K562 (cell line): ENCODE measurements around the gene NRG2. TPM values are rescaled to one million over a fixed set of nuclear protein-coding genes. Genes with fewer than 3 reads are reported as not detected.

Experiments
- ATAC-seq: fragments of 200-7000 bp; cut with Tn5 transposase; 3 replicates; pipeline ENCODE4 v1.9.1; 2020; ENCODE audit warnings: moderate library complexity
- BruUV-seq: library from RNA; stranded (reverse); fragments of 400-500 nt; replicated peaks from 2 replicates; lab custom pipeline; 2021; lab: Mats Ljungman, UMichigan
- CTCF ChIA-PET: fragments of 300-600 bp; formaldehyde crosslinking; extraction: SDS; loops from one replicate; lab custom pipeline; 2021; ENCODE audit warnings: low intra/inter-chr PET ratio; lab: Yijun Ruan, JAX
- POLR2A ChIA-PET: fragments of 300-600, 350-650 bp; sonication (Branson Sonifier 250); formaldehyde crosslinking; extraction: SDS; loops from one replicate; lab custom pipeline; 2021; ENCODE audit warnings: antibody characterized with exemption, inconsistent platforms; lab: Yijun Ruan, JAX
- DNase-seq, 4 experiments: peaks; one replicate each; pipeline versions ENCODE4 v3.0.0 to v3.0.0-alpha.2; 2011 to 2018; ENCODE audit warnings: low spot score in 3 of 4, mixed read lengths in 3 of 4; ENCODE audit errors: extremely low read depth in 1 of 4
- FAIRE-seq: peaks from 2 replicates; lab custom pipeline; 2011; peaks lifted over from hg19 to GRCh38; lab: Jason Lieb, UNC
- H2AFZ ChIP-seq: 2 replicates; pipeline ENCODE4 v1.6.0; 2011; ENCODE audit warnings: low read depth, low read length, control low read depth, inconsistent platforms
- H3K27ac ChIP-seq: fragments of 200-600 bp; 3 replicates; pipeline ENCODE4 v1.8.0; 2011; ENCODE audit warnings: low read depth, mild to moderate bottlenecking, control low read depth, inconsistent platforms, low read length, moderate library complexity, mixed read lengths; ENCODE audit errors: extremely low read depth
- H3K27me3 ChIP-seq, 2 experiments: fragments of 300-600 bp in 1 of 2; 2 replicates in 1 of 2; 3 replicates in 1 of 2; pipeline versions ENCODE4 v1.6.0 to v1.8.0; 2011; ENCODE audit warnings: inconsistent platforms in 2 of 2, low read length in 2 of 2, mild to moderate bottlenecking in 1 of 2, mixed read lengths in 1 of 2, moderate library complexity in 1 of 2; ENCODE audit not compliant: control insufficient read depth in 2 of 2, insufficient read depth in 2 of 2
- H3K36me3 ChIP-seq: fragments of 300-600 bp; 3 replicates; pipeline ENCODE4 v1.8.0; 2011; ENCODE audit warnings: mild to moderate bottlenecking, low read length, inconsistent platforms; ENCODE audit not compliant: control insufficient read depth, insufficient read depth
- H3K4me1 ChIP-seq, 2 experiments: fragments of 200-600 bp in 1 of 2; replicated peaks in 1 of 2; 2 replicates in 1 of 2; 3 replicates in 1 of 2; pipeline versions ENCODE4 v1.5.1 to v1.8.0; 2011; ENCODE audit warnings: inconsistent platforms in 2 of 2, low read length in 2 of 2, mild to moderate bottlenecking in 1 of 2, mixed read lengths in 1 of 2, moderate library complexity in 1 of 2; ENCODE audit not compliant: control insufficient read depth in 2 of 2, insufficient read depth in 2 of 2
- H3K4me2 ChIP-seq: 2 replicates; pipeline ENCODE4 v1.6.1; 2011; ENCODE audit warnings: low read length, control low read depth, inconsistent platforms, mixed read lengths; ENCODE audit not compliant: insufficient read depth
- H3K4me3 ChIP-seq: fragments of 200-600 bp; sonication (generic), shearing (Covaris generic); 2 replicates; pipeline ENCODE4 v1.5.1; 2016; ENCODE audit warnings: control low read depth, inconsistent platforms
- H3K79me2 ChIP-seq: fragments of 200-600 bp; 3 replicates; pipeline ENCODE4 v1.8.0; 2011; ENCODE audit warnings: low read length, inconsistent platforms; ENCODE audit not compliant: control insufficient read depth, insufficient read depth
- H3K9ac ChIP-seq, 2 experiments: 2 replicates each; pipeline versions ENCODE4 v1.6.0 to v1.6.1; 2011; ENCODE audit warnings: low read depth in 2 of 2, low read length in 2 of 2, control low read depth in 1 of 2, inconsistent platforms in 1 of 2, mild to moderate bottlenecking in 1 of 2, mixed read lengths in 1 of 2; ENCODE audit not compliant: insufficient read depth in 1 of 2
- H3K9me1 ChIP-seq: one replicate; pipeline ENCODE4 v1.6.0; 2011; ENCODE audit warnings: inconsistent platforms, mild to moderate bottlenecking, low read length, moderate library complexity; ENCODE audit not compliant: control insufficient read depth, insufficient read depth
- H3K9me3 ChIP-seq: replicated peaks from 2 replicates; pipeline ENCODE4 v1.5.1; 2011; ENCODE audit warnings: low read depth, low read length, inconsistent platforms; ENCODE audit not compliant: control insufficient read depth, insufficient read depth
- H4K20me1 ChIP-seq: replicated peaks from 2 replicates; pipeline ENCODE4 v1.6.1; 2011; ENCODE audit warnings: low read length, inconsistent platforms, mixed read lengths; ENCODE audit not compliant: control insufficient read depth, insufficient read depth
- ELF4 ChIP-seq: fragments of 450-650 bp; formaldehyde crosslinking; IDR thresholded peaks from 2 replicates; pipeline ENCODE4 v1.4.0; 2022; ENCODE audit warnings: missing genetic modification characterization
- EP400 ChIP-seq: fragments of 450-650 bp; IDR thresholded peaks from 2 replicates; pipeline ENCODE4 v1.6.1; 2017; ENCODE audit warnings: antibody characterized with exemption, mild to moderate bottlenecking, moderate library complexity
- MYNN ChIP-seq, 2 experiments: sonication (generic); formaldehyde crosslinking in 1 of 2; IDR thresholded peaks; 2 replicates each; pipeline versions ENCODE4 v1.5.0 to v1.6.1; 2016 to 2020; ENCODE audit warnings: antibody characterized with exemption in 1 of 2, missing genetic modification reagents in 1 of 2
- NBN ChIP-seq: fragments of 450-650 bp; IDR thresholded peaks from 2 replicates; pipeline ENCODE4 v1.6.1; 2016; ENCODE audit warnings: low read depth, mild to moderate bottlenecking
- NCOA2 ChIP-seq, 2 experiments: fragments of 450-650 bp; IDR thresholded peaks; 2 replicates each; pipeline ENCODE4 v1.6.1; 2018; ENCODE audit warnings: mild to moderate bottlenecking in 2 of 2, moderate library complexity in 1 of 2; ENCODE audit not compliant: partially characterized antibody in 2 of 2
- NFE2L1 ChIP-seq: fragments of 450-650 bp; IDR thresholded peaks from 2 replicates; pipeline ENCODE4 v1.6.1; 2016; ENCODE audit warnings: missing genetic modification characterization, low read depth, mild to moderate bottlenecking, missing compliant biosample characterization, moderate library complexity, borderline replicate concordance
- NFRKB ChIP-seq: fragments of 450-650 bp; IDR thresholded peaks from 2 replicates; pipeline ENCODE4 v1.6.1; 2016; ENCODE audit warnings: low read depth
- NRF1 ChIP-seq, 2 experiments: fragments of 450-650 bp; IDR thresholded peaks in 1 of 2; conservative IDR thresholded peaks in 1 of 2; 2 replicates each; pipeline ENCODE4 v1.6.1; 2014; ENCODE audit warnings: mild to moderate bottlenecking in 2 of 2
- PCBP2 ChIP-seq: fragments of 200-400 bp; formaldehyde crosslinking; IDR thresholded peaks from 2 replicates; pipeline ENCODE4 v1.6.1; 2018; ENCODE audit warnings: low read length, low read depth, mild to moderate bottlenecking, moderate library complexity; ENCODE audit not compliant: poor library complexity, severe bottlenecking
- POLR2A ChIP-seq: fragments of 450-650 bp; conservative IDR thresholded peaks from 2 replicates; pipeline ENCODE4 v1.6.1; 2016
- SRF ChIP-seq, 2 experiments: fragments of 250-450, 450-650 bp in 1 of 2; sonication (Bioruptor Pico) in 1 of 2; sonication (generic) in 1 of 2; formaldehyde crosslinking; IDR thresholded peaks; 2 replicates each; pipeline versions ENCODE4 v1.5.0 to v1.5.1; 2020 to 2022; ENCODE audit warnings: mild to moderate bottlenecking in 1 of 2, missing genetic modification reagents in 1 of 2
- ZNF644 ChIP-seq: fragments of 200-800 bp; sonication (Bioruptor generic); IDR thresholded peaks from 2 replicates; pipeline ENCODE4 v1.6.1; 2016; ENCODE audit warnings: low read depth, missing genetic modification characterization, missing compliant biosample characterization
- WGBS: fragments of 100-300 bp; shearing (Covaris generic); methylation state at CpG from one replicate; pipeline ENCODE4 v1.1.6; 2016; ENCODE audit warnings: low coverage, mixed read lengths; ENCODE audit not compliant: insufficient coverage; ENCODE audit errors: missing lambda C conversion rate; 5-methylcytosine and 5-hydroxymethylcytosine counted together
- in situ Hi-C: fragments of 300-500 bp; cut with MboI; formaldehyde crosslinking; loops from 4 replicates; pipeline ENCODE4 v1.15.0; 2018; ENCODE audit warnings: inconsistent platforms, mixed read lengths
- intact Hi-C: fragments of 100-400 bp; cut with micrococcal nuclease; formaldehyde crosslinking; loops from 2 replicates; pipeline ENCODE4 v1.14.2; 2022
- polyA plus RNA-seq, 8 experiments: library from polyadenylated mRNA; depleted of rRNA in 4 of 8; stranded (reverse) in 5 of 8; unstranded in 3 of 8; fragments of >200 nt; fragmentation: Nextera tagmentation in 2 of 8; fragmentation: Illumina TruSeq in 1 of 8; extraction: Ambion mirVana in 2 of 8; extraction: Trizol in 1 of 8; gene quantifications; 2 replicates each; pipeline versions ENCODE4 v1.2.1 to v1.2.3, GENCODE V29; 2011 to 2014; ENCODE audit warnings: inconsistent platforms in 1 of 8, missing spikeins in 1 of 8
- total RNA-seq, 7 experiments: library from RNA; depleted of rRNA in 6 of 7; stranded (reverse); fragments of >200 nt in 6 of 7; fragmentation: Illumina TruSeq in 2 of 7; extraction: Trizol in 2 of 7; gene quantifications; 2 replicates each; pipeline versions ENCODE4 v1.2.1 to v1.2.3, GENCODE V29; 2011 to 2021; ENCODE audit warnings: low replicate concordance in 1 of 7

Gene NRG2
- total and polyA plus RNA-seq, 9 of the 15 experiments (the other 6 are each of a cell fraction or from before 2014, with no cell fraction given) = not detected

DNA sequence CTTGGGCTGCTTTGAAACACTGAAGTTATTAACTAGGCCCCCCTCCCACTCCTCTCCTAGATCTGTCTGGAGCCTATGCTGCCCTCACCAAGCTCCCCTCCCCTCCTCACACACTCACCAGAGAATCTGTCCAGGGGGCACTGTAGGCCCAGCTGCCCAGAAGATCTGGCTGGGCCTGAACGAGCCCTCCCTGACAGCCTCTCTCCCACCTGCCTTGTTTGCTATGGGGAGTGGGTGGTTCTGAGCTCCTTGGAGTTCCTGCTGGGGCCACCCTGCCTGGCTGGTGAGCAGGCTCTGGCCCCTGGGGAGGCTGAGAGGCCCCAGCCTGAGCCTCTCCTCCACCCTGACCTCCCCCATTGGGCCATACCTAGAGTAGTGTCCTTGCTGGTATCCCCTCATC is 172.4 kb downstream of the NRG2 start:
- WGBS = 0% methylated on average over 1 of the region's 1 CpG
- FAIRE-seq = no peak

DNA sequence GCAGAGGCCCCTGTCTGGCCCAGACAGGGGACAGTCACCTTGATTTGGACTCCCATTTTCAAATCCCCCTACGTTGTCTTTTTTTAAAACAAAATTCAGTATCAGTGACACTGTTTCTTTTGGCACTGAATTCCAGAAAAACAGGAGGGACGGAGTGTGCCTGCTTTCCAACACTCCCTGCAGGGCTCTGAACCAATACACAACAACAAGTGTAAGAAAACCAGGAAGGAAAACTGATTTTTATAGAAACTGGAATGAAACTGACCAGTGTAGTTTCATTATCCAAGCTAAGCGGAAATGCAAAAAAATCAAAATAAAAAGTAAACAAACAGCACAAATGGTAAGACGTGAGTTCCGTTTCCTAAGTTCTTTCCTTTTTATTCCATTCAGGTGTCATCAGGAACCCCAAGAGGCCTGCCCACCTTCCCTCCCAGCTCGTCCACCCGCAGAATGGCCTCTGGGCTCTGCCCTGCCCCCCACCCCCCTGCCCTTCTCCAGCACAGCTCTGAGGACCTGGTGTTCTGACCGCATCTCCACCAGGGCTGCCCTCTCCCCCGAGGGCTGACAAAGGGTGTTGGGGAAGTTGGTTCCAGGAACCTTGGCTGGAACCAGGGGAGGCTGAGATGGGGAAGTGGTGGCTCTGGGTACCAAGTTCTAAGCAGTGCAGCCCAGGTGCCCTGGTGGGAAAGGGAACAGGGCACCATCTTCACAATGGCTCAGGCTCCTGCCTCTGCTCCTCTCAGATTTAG is 173.9 kb downstream of the NRG2 start:
- no peaks in the 10 kb centered on the region for H3K9me1 ChIP-seq
- no peak overlapping the region for H2AFZ ChIP-seq
- no peak overlapping the region for H3K4me3 ChIP-seq
- BruUV-seq = no TSS peak
- no peak overlapping the region; a peak in 1 of 4 replicates for H3K9ac ChIP-seq
- in situ Hi-C loops = no loop called here
- peaks cover 6 to 29% of the 10 kb centered on the region in 2 experiments; a peak in 3 of 5 replicates for H3K27me3 ChIP-seq
- FAIRE-seq = no peak
- no peak overlapping the region for H3K4me2 ChIP-seq
- H3K36me3 ChIP-seq = no peaks in the 10 kb centered on the region
- no peak overlapping the region for H3K27ac ChIP-seq
- ChIA-PET POLR2A (no interaction called here), CTCF (no interaction called here)
- 0 out of 2 replicates have a peak, but pooled peaks cover 4% of the 10 kb centered on the region for H4K20me1 ChIP-seq
- intact Hi-C loops = no loop called here
- no peaks in the 10 kb centered on the region for H3K4me1 ChIP-seq
- H3K79me2 ChIP-seq = no peaks in the 10 kb centered on the region
- H3K9me3 ChIP-seq = no peaks in the 10 kb centered on the region
- DNase-seq = no peak
- ATAC-seq = no peak
- 0% methylated on average over 9 of the region's 9 CpGs for WGBS
- no peak for TF ChIP-seq EP400
- TF ChIP-seq NFE2L1 = no peak
- no peak for TF ChIP-seq NCOA2 (IDR thresholded peaks at IDR 0.05; ENCODE audit: partially characterized antibody in 2 of 2)
- no peak for TF ChIP-seq ZNF644 (tag)

More for the DNA sequence above, 172.4 kb downstream of the NRG2 start:
- Histone ChIP-seq H3K4me2 (no peak overlapping the region), H3K9me1 (no peaks in the 10 kb centered on the region), H3K79me2 (no peaks in the 10 kb centered on the region), H3K9ac (no peak overlapping the region), H4K20me1 (0 out of 2 replicates have a peak, but pooled peaks cover 4% of the 10 kb centered on the region), H2AFZ (no peak overlapping the region), H3K4me1 (no peaks in the 10 kb centered on the region), H3K36me3 (no peaks in the 10 kb centered on the region), H3K9me3 (0 out of 2 replicates have a peak, but pooled peaks cover 2% of the 10 kb centered on the region), H3K27me3 (peaks cover 6 to 29% of the 10 kb centered on the region in 2 experiments; a peak in 3 of 5 replicates), H3K27ac (no peak overlapping the region), H3K4me3 (no peak overlapping the region)
- no peak; the same call in 2 of the 3 replicates for ATAC-seq
- no TSS peak for BruUV-seq
- DNase-seq = no peak
- in situ Hi-C loops = no loop called here
- CTCF ChIA-PET = interaction anchor here (1.8 kb wide), 1 partner anchor 98 kb away, joined by 11 read pairs; no protein-coding TSS in a partner anchor
- intact Hi-C loops = no loop called here
- TF ChIP-seq POLR2A (no peak), NBN (no peak), NRF1 (conservative IDR thresholded peaks at IDR 0.05 in 1 of 2, IDR thresholded peaks at IDR 0.05 in 1 of 2) (no peak), MYNN (IDR thresholded peaks at IDR 0.05) (no peak), MYNN (CRISPR knock-in tag; IDR thresholded peaks at IDR 0.05) (no peak), NFRKB (no peak), SRF (CRISPR knock-in tag; IDR thresholded peaks at IDR 0.05) (no peak), PCBP2 (no peak), ELF4 (CRISPR knock-in tag) (no peak)
- POLR2A ChIA-PET = interaction anchor here (0.6 to 1.0 kb wide), 2 partner anchors 12 to 71 kb away, joined by 3 read pairs; no protein-coding TSS in a partner anchor
